GM21390 (cell line): ENCODE results near the gene SLC9B2.

ENCODE experiments used
- ATAC-seq: cut with Tn5 transposase; IDR thresholded peaks from one replicate; pipeline ENCODE4 v1.9.1; 2021; ENCODE audit not compliant: unreplicated experiment

The SLC9B2 gene

GRCh38 chr4:103076747-103077347, at the start of gene SLC9B2:
SLC9B2 (minus strand) TSS chr4:103076761; CDS start chr4:103067550, 9,211 bp downstream.
- peak; percentile 44 for ATAC-seq

GRCh38 chr4:103126126-103126525, 49.6 kb upstream of the SLC9B2 start:
- no peak for ATAC-seq

GRCh38 chr4:103123114-103123513, 46.6 kb upstream of the SLC9B2 start:
- no peak for ATAC-seq

- ATAC-seq, result no peak
These were observed 41.6 kb upstream of the SLC9B2 start for GRCh38 chr4:103118166-103118565.

GRCh38 chr4:103111598-103111997, 35.0 kb upstream of the SLC9B2 start:
- no peak for ATAC-seq

GRCh38 chr4:103108542-103108941, 32.0 kb upstream of the SLC9B2 start:
- no peak for ATAC-seq

GRCh38 chr4:103105558-103106356, 29.2 kb upstream of the SLC9B2 start:
- ATAC-seq, result no peak

GRCh38 chr4:103104886-103105285, 28.3 kb upstream of the SLC9B2 start:
- ATAC-seq, result no peak

GRCh38 chr4:103100691-103101090, 24.1 kb upstream of the SLC9B2 start:
- no peak for ATAC-seq

GRCh38 chr4:103099691-103100392, 23.3 kb upstream of the SLC9B2 start, which contains the start of gene BDH2:
BDH2 (minus strand) TSS chr4:103099834; CDS start chr4:103096254, 3,580 bp downstream.
- ATAC-seq, result peak; percentile 98

- no peak for ATAC-seq
These were observed 22.3 kb upstream of the SLC9B2 start for GRCh38 chr4:103098756-103099440.

- no peak for ATAC-seq
These were observed 21.8 kb upstream of the SLC9B2 start for GRCh38 chr4:103098341-103098740.

GRCh38 chr4:103097112-103097511, 20.6 kb upstream of the SLC9B2 start:
- ATAC-seq, result no peak

- no peak for ATAC-seq
These were observed 18.5 kb upstream of the SLC9B2 start for GRCh38 chr4:103095080-103095479.

GRCh38 chr4:103092245-103092644, 15.7 kb upstream of the SLC9B2 start:
- no peak for ATAC-seq

GRCh38 chr4:103091601-103092223, 15.2 kb upstream of the SLC9B2 start:
- peak; percentile 79 for ATAC-seq

- ATAC-seq, result no peak
These were observed 12.9 kb upstream of the SLC9B2 start for GRCh38 chr4:103089481-103089880.

- ATAC-seq, result no peak
These were observed 10.0 kb upstream of the SLC9B2 start for GRCh38 chr4:103086551-103086950.

- no peak for ATAC-seq
These were observed 9.1 kb upstream of the SLC9B2 start for GRCh38 chr4:103085555-103086196.

GRCh38 chr4:103079621-103080020, 3.1 kb upstream of the SLC9B2 start:
- ATAC-seq, result no peak
